Measurements from ENCODE around the gene C1orf74.

- TF ChIP-seq POLR2A (IDR thresholded peaks at IDR 0.05; ENCODE audit: low read length), result no peak
- no peak for TF ChIP-seq BHLHE40 (IDR thresholded peaks at IDR 0.05; ENCODE audit: low read depth, low read length)
- no peak for TF ChIP-seq REST (IDR thresholded peaks at IDR 0.05)
- no peak for TF ChIP-seq KDM1A (IDR thresholded peaks at IDR 0.05; ENCODE audit: low read depth)
- no peak for TF ChIP-seq MYC (IDR thresholded peaks at IDR 0.05; ENCODE audit: borderline replicate concordance, low read length)
These were observed 7.6 kb upstream of the C1orf74 start for GRCh38 chr1:209791920-209792319.
